ENCODE measurements around the gene TMBIM1.
A peak's percentile ranks its signal among the peaks of the same experiment; 100 is the strongest.
"Not testable (repeated sequence)": the region's sequence is repeated elsewhere in the genome, so short reads cannot be mapped to it uniquely, and the experiment has no call there.

The TMBIM1 gene

GRCh38 chr2:218317835-218318234 lies 25.5 kb upstream of the TMBIM1 start:
- DNase-seq = no peak

GRCh38 chr2:218317303-218317630 lies 25.0 kb upstream of the TMBIM1 start:
- no peak for DNase-seq

GRCh38 chr2:218315397-218315796 lies 23.1 kb upstream of the TMBIM1 start:
- DNase-seq = no peak

DNA sequence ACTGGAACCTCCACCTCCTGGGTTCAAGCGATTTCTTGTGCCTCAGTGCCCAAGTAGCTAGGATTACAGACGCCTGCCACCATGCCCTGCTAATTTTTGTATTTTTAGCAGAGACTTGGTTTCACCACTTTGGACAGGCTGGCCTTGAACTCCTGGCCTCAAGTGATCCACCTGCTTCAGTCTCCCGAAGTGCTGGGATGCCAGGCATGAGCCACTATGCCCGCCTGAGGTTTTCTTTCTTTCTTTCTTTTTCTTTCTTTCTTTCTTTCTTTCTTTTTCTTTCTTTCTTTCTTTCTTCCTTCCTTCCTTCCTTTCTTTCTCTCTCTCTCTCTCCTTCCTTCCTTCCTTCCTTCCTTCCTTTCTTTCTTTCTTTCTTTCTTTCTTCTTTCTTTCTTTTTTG lies 22.5 kb upstream of the TMBIM1 start:
- DNase-seq = not testable (repeated sequence)

DNA sequence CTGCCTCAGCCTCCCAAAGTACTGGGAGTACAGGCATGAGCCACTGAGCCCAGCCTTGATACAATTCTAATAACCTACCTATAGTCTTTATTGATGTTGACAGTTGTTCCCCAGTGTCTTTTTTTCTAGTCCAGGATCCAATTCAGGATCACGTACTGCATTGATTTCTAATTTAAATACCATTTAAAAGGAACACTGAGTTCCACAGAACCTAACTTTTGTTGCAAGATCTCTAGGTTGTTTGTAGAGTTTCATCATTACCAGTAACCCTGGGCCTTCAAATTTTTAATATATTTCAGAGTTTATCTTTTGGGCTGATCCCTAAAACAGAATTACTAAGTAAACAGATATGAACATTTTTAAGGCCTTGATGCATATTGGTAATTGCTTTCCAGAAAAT lies 21.1 kb upstream of the TMBIM1 start:
- no peak for DNase-seq

DNA sequence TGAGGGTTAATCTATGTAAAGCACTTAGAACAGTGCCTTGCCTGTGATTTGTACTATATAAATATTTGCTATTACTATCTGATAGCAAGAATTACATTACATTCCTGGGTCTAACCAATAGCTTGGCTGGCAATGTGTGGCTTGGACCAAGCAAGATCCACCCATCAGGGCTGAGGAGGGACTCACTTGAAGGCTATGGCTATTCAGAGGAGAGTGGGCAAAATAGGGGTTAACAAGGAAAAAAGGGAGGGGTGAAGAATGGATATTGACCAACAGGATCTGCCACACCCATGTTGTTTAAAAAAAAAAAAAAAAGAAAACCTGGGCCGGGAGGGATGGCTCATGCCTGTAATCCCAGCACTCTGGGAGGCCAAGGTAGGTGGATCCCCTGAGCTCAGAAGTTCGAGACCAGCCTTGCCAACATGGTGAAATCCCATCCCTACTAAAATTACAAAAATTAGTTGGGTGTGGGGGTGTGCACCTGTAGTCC lies 20.0 kb upstream of the TMBIM1 start:
- DNase-seq = no peak

- not testable (repeated sequence) for DNase-seq
These were observed 19.4 kb upstream of the TMBIM1 start for GRCh38 chr2:218311541-218312266.

DNA sequence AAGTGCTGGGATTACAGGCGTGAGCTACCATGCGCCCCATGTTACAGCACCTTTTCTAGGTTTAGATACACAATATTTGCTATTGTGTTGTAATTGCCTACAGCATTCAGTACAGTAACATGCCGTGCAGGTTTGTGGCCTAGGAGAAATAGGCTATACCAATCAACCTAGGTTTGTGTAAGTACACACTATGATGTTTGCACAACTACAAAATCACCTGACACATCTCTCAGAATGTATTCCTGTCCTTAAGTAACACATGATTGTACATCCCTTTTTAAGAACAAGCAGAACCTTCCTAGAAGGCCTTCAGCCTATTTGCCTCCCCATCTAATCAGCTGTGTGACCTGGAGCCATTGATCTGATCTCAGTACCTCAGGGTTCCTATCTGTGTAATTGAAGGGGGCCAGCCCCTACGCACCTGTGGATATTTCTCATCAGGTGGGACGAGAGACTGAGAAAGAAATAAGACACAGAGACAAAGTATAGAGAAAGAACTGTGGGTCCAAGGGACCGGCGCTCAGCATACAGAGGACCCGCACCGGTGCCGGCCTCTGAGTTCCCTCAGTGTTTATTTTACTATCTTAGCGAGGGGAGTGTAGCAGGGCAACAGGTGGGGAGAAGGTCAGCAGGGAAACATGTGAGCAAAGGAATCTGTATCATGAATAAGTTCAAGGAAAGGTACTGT lies 18.7 kb upstream of the TMBIM1 start:
- DNase-seq = no peak

GRCh38 chr2:218307415-218308090 lies 15.2 kb upstream of the TMBIM1 start:
- peak; percentile 11 for DNase-seq

GRCh38 chr2:218306184-218306920 lies 14.0 kb upstream of the TMBIM1 start:
- no peak for DNase-seq

- no peak for DNase-seq
These were observed 13.1 kb upstream of the TMBIM1 start for GRCh38 chr2:218305383-218305782.

DNA sequence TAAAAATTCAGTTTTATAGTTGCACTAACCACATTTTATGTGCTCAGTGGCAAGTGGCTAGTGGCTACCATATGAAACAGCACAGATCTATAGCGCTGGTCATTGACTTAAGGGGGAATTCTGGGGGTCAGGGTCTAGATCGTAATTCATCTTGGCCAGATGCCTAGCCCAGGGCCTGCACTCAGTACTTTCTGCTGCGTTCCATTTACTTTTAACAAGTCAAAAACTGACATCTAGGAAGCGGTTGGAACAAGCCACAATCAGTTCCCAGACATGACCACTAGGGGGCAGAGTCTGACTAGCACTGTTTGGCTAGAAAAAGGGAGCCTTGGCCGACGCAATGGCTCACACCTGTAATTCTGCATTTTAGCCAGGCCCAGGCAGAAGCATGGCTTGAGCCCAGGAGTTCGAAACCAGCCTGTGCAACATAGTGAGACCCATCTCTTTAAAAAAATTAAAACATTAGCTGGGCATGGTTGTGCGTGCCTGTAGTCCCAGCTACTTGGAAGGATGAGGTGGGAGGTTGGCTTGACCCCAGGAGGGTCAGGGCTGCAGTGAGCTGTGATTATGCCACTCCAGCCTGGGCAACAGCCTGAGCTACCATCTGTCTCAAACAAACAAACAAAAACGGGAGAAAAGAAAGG lies 9.0 kb upstream of the TMBIM1 start:
- DNase-seq = peak; percentile 96

GRCh38 chr2:218300141-218300540 lies 7.8 kb upstream of the TMBIM1 start:
- DNase-seq = no peak

GRCh38 chr2:218298314-218298875 lies 6.1 kb upstream of the TMBIM1 start:
- no peak for DNase-seq

DNA sequence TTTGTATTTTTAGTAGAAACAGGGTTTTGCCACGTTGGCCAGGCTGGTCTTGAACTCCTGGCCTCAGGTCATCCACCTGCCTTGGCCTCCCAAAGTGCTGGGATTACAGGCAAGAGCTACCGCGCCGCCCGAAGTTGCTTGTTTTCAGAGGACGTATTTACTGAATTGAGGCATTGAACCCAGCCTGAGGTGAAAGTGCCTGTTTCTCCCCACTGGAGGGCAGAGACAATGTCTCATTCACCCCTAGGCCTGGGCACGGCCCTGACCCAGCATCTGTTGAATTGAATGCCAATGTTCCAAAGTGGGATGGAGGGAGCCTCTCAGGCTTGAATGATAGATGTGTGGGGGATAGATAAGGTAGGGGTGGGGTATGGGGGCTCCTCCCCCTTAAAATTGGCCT lies 4.5 kb upstream of the TMBIM1 start:
- no peak for DNase-seq

- DNase-seq = no peak
These were observed 3.9 kb upstream of the TMBIM1 start for GRCh38 chr2:218296200-218296599.

GRCh38 chr2:218295029-218295428 lies 2.7 kb upstream of the TMBIM1 start:
- DNase-seq = no peak

- DNase-seq = no peak
These were observed 2.2 kb upstream of the TMBIM1 start for GRCh38 chr2:218294430-218295022.

- DNase-seq = no peak
These were observed 1.6 kb upstream of the TMBIM1 start for GRCh38 chr2:218293715-218294429.

- peak; percentile 43 for DNase-seq
These were observed 820 bp downstream of the TMBIM1 start for GRCh38 chr2:218291318-218292047.
